GF-D8 (cell line): ENCODE data around the gene LCNL1.

Source experiments
- DNase-seq: peaks from one replicate; lab custom pipeline; 2025; lab: John Stamatoyannopoulos, UW

The LCNL1 gene

GRCh38 chr9:136947028-136947891, 35.5 kb upstream of the LCNL1 start:
- DNase-seq, result no peak

- DNase-seq, result no peak
Measured at GRCh38 chr9:136947955-136948510, 34.8 kb upstream of the LCNL1 start.

DNA sequence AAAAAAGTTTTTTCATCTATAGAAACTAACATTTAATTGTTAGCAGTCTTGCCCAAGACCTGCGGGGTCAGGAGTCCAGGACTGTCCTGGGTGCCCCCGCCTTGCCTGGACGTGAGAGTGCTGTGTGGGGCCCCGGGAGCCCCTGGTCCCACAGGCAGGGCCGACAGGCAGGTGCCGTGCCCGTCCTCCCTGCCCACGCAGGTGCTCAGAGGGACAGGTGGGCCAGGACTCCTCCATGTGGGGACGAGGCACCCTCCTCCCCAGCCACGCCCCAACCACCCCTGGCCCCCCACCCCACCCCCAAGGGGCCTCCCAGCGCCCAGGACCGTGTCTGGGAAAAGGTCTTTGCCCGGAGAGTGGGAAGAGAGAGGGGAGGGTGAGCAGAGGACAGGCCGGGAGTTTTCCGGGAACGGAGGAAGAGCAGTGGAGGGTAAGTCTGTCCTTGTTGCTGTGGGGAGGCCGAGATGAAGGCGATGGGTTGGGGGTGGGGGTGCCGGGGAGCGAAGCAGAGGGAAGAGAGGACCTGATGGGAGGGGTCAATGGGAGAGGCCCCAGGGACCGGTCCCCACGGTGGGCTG, 33.5 kb upstream of the LCNL1 start:
- DNase-seq, result no peak

DNA sequence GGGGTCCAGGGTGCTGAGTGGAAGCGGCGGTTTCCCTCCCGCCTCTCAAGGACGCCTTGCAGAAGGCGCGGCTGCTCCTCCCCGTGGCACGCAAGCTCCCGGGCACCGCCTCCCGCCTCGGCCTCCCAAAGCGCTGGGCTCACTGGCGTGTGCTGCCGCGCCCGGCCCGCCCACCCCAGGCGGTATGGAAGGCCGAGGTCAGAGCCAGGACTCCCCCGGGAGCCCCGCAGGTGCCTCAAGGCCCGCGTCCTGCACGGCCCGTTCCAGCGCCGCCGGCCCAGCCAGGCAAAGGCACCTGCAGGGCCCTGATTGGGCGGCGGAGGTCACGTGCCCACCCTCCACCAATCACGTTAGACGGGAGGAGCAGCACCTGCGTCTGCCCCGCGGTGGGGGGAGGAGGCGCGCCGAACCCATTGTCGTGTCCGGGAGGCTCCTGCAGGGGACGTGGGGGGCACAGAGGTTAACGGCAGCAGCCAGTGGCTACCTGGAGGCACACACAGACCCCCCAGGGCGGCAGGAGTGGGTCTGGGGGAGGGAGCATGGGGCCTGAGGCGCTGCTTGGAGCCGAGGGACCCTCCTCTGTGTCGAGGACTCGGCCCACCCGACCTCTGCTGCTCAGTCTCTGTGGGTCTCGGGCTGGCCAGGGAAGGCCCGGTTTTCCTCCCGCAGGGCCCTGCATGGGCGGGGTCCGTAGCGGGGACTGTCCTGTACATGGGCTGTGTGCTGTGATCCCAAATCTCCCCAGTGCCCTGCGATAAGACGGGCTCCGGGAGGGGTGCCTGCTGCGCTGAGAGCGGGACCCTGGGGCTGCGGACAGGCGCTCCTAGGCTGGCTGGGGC, 32.8 kb upstream of the LCNL1 start:
- peak; percentile 75 for DNase-seq

DNA sequence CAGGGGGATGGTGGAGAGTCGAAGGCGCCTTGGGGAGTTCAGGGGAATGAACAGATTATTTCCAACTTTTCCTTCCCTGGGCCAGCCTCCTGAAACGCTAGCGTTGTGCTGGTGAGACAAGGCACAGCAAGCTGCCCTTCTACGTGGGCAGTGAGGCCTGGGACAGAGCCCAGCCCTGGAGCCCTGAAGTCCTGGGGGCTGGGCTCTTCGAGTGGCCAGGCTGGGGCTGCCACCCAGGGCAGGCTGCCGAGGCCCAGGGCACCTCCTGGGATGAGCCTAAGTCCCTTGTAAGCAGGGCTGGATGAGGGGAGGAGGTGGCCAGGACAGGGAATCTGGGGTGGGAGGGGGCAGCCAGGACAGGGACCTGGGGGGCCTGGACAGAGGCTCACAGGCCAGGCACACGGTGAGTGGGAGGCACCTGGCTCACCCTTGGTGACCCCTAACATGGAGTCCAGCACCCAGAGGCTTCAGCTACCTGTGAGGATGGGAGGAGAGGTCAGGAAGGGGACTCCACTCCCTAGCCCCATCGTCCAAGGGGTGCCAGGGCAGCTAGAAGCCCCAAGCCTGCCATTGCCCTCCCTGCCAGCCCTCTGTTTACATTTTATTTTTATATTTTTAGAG, 32.0 kb upstream of the LCNL1 start:
- DNase-seq, result no peak

DNA sequence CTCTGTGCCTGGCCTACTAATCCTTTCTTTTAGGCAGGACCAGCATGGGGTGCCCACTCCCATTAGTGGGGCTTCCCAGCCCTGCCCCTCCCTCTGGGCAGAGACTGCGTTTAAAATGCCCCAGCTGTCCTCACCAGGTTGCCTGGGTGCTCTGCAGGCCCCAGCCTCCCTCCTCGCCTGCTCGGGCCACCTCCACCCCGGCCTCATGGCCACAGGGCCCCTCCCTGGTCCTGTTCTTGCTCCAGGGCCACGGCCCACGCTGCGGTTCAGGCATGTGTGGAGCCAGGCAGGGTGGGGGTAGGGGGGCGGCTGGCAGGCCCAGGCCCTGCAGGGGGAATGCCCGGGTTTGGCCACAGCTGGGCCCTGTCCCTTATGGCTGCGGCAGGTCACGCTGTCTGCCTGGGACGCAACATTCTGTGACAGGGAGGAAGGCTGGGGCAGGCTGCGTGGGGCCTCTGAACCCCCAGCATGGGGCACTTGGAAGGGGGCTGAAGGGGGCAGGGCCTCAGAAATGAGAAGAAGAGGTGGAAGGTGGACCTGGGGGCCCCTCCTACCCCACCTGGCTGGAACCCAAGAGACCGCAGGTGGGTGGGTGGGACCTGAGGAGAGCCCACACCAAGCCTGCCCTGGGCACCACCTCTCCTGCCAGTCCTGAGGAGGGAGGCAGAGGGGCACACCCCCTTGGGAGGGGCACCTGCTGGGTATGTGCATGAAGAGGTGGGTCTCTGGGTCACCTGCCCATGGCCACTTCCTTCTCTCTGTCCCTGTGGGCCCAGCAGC, 31.1 kb upstream of the LCNL1 start, which contains the start of gene LCN12:
LCN12 (plus strand) TSS at position 733 of the 780 bp plus-strand sequence. CDS start 55 bp downstream, outside the sequence.
- no peak for DNase-seq

DNA sequence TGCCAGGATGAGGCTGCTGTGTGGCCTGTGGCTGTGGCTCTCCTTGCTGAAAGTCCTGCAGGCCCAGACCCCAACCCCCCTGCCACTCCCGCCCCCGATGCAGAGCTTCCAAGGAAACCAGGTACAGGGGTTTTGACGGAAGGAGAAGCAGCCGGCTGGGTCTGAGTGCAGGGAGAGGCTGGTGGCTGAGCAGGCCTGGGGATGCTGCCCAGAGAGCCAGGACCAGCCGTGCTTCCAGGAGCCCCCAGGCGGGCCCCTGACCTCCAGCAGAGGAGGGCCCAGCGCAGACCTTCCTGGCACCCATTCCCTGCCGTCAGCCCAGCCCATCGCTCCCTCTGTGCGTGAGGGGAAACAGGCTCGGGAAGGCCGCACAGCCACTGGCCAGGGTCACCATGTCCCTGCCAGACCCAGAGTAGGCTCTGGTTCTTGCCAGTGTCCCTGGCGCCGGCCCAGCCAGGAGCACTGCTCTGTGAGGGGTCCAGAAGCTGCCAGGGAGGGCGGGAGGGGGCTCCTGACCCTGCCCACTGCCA, 30.4 kb upstream of the LCNL1 start:
- no peak for DNase-seq

- no peak for DNase-seq
Measured at GRCh38 chr9:136952876-136953770, 29.7 kb upstream of the LCNL1 start.

GRCh38 chr9:136953771-136954269, 29.0 kb upstream of the LCNL1 start:
- DNase-seq, result no peak

GRCh38 chr9:136954270-136955083, 28.3 kb upstream of the LCNL1 start:
- no peak for DNase-seq

GRCh38 chr9:136955202-136955942, 27.4 kb upstream of the LCNL1 start:
- DNase-seq, result no peak

DNA sequence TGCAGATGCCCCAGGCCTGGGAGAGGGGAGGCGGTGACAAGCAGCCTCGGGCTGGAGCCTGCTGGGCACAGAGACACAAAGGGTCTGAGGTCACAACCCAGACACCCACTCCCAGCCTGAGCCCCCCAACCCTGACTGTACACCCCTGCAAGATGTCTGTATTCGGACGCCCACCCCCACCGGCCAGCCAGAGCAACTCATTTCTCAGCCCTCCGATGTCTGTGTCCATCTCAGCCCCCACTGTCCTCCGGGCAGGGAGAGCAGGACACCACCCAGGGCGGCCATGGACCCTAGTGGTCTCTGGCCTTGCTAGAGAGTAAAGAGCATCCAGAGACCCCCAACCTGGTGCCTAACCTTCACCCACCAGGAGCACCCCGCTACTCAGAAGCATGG, 26.9 kb upstream of the LCNL1 start:
- no peak for DNase-seq

DNA sequence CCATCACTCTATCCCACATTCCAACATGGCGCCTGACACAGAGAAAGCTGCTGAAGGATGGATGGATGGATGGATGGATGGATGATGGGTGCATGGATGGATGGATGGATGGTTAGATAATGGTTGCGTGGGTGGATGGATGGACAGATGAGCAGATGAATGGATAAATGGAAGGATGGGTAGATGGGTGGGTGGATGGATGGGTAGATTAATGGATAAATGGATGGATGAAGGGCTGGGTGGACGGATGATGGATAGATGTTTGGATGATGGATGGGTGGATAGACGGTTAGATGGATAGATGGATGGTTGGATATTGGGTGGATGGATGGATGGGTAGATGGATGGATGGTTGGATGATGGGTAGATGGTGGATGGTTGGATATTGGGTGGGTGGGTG, 26.2 kb upstream of the LCNL1 start:
- no peak for DNase-seq

- DNase-seq, result no peak
Measured at GRCh38 chr9:136957461-136957860, 25.3 kb upstream of the LCNL1 start.

DNA sequence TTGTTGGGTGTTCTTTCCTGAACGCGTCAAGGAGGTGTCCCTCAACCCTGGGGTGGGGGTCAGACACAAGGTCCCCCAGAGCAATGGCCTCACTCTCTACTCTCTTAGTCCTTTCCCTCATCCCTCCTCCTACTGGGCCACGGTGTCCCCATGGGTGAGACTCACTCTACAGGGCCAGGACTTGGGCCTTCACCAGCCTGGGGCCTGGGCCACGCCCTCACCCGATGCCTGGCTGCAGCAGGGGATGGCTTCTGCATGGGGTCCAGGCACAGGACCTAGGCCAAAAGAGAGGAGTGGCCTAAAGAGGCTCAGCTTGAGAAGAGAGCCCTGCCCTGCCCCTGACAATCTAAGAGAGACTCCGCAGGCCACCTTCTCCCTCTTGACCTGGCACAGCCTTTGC, 24.9 kb upstream of the LCNL1 start:
- no peak for DNase-seq

DNA sequence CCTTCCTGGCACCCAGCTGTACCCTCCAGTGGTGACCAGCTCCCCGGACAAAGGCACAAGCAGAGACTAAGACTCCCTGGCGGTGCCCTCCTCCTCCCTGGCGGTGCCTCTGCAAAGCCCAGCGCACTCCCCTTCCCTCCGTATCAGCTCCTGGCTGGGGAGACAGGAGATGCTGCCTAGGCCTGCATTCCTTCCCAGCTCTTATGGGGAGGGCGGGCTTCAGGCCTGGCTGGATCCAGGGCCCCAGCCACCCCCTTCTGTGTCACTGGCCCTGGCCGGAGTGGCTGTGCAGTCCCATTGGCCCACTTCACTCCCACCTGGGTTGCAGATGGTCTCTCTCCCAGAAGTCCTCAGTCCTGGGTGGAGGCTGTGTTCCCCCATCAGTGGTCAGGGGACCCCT, 24.3 kb upstream of the LCNL1 start:
- no peak for DNase-seq

- DNase-seq, result no peak
Measured at GRCh38 chr9:136958898-136959850, 23.6 kb upstream of the LCNL1 start.
